Mesenchymal stem cell (in vitro differentiated cells and primary cell): ENCODE data around the gene TP53BP2.
A peak's percentile ranks its signal among the peaks of the same experiment; 100 is the strongest.
"Not testable (repeated sequence)": the region's sequence is repeated elsewhere in the genome, so short reads cannot be mapped to it uniquely, and the experiment has no call there.

Experiments used
- DNase-seq: peaks from one replicate; pipeline ENCODE4 v3.0.0-alpha.2; 2013
- H2AFZ ChIP-seq: one replicate; pipeline ENCODE4 v1.6.1; 2013; ENCODE audit warnings: low read depth, mild to moderate bottlenecking, control low read depth, inconsistent platforms, low read length, moderate library complexity
- H2AK5ac ChIP-seq: 2 replicates; pipeline ENCODE4 v1.6.1; 2013; ENCODE audit warnings: low read length, moderate library complexity, mild to moderate bottlenecking, inconsistent platforms; ENCODE audit not compliant: severe bottlenecking
- H2BK120ac ChIP-seq: one replicate; pipeline ENCODE4 v1.6.1; 2013; ENCODE audit warnings: low read depth, mild to moderate bottlenecking, inconsistent platforms, low read length, moderate library complexity
- H2BK12ac ChIP-seq, 2 experiments: one replicate each; pipeline ENCODE4 v1.6.1; 2013; ENCODE audit warnings: inconsistent platforms in 2 of 2, low read length in 2 of 2, mild to moderate bottlenecking in 2 of 2, moderate library complexity in 2 of 2, control low read depth in 1 of 2
- H2BK15ac ChIP-seq: one replicate; pipeline ENCODE4 v1.6.1; 2013; ENCODE audit warnings: mild to moderate bottlenecking, low read depth, inconsistent platforms; ENCODE audit not compliant: poor library complexity, severe bottlenecking
- H2BK5ac ChIP-seq: 2 replicates; pipeline ENCODE4 v1.6.1; 2013; ENCODE audit warnings: low read depth, mild to moderate bottlenecking, low read length, control low read depth, inconsistent platforms; ENCODE audit not compliant: poor library complexity, severe bottlenecking
- H3K14ac ChIP-seq, 2 experiments: one replicate each; pipeline ENCODE4 v1.6.1; 2013; ENCODE audit warnings: inconsistent platforms in 2 of 2, low read length in 2 of 2, control low read depth in 1 of 2, mild to moderate bottlenecking in 1 of 2, moderate library complexity in 1 of 2
- H3K18ac ChIP-seq, 2 experiments: one replicate each; pipeline ENCODE4 v1.6.1; 2013; ENCODE audit warnings: inconsistent platforms in 2 of 2, low read length in 2 of 2, control low read depth in 1 of 2, low read depth in 1 of 2, mild to moderate bottlenecking in 1 of 2
- H3K23ac ChIP-seq, 2 experiments: one replicate each; pipeline ENCODE4 v1.6.1; 2013; ENCODE audit warnings: inconsistent platforms in 2 of 2, low read length in 2 of 2, mild to moderate bottlenecking in 2 of 2, moderate library complexity in 2 of 2, control low read depth in 1 of 2
- H3K27ac ChIP-seq: 2 replicates; pipeline ENCODE4 v1.5.1; 2013; ENCODE audit warnings: mild to moderate bottlenecking, moderate library complexity, low read length, control low read depth, inconsistent platforms; ENCODE audit not compliant: poor library complexity, severe bottlenecking
- H3K27me3 ChIP-seq, 2 experiments: 2 replicates each; pipeline versions ENCODE4 v1.6.1 to v1.7.0; 2013; ENCODE audit warnings: low read length in 2 of 2, mild to moderate bottlenecking in 2 of 2, moderate library complexity in 2 of 2, control low read depth in 1 of 2, inconsistent platforms in 1 of 2; ENCODE audit not compliant: control insufficient read depth in 1 of 2, insufficient read depth in 1 of 2
- H3K36me3 ChIP-seq, 2 experiments: 2 replicates each; pipeline versions ENCODE4 v1.6.1 to v1.7.0; 2013; ENCODE audit warnings: low read length in 2 of 2, control low read depth in 1 of 2, inconsistent platforms in 1 of 2, low read depth in 1 of 2, mild to moderate bottlenecking in 1 of 2; ENCODE audit not compliant: insufficient read depth in 2 of 2, control insufficient read depth in 1 of 2
- H3K4ac ChIP-seq, 2 experiments: one replicate each; pipeline ENCODE4 v1.6.1; 2013; ENCODE audit warnings: inconsistent platforms in 2 of 2, low read length in 2 of 2, mild to moderate bottlenecking in 2 of 2, moderate library complexity in 2 of 2, control low read depth in 1 of 2, low read depth in 1 of 2
- H3K4me1 ChIP-seq: 2 replicates; pipeline ENCODE4 v1.6.1; 2013; ENCODE audit warnings: low read depth, low read length, control low read depth; ENCODE audit not compliant: control insufficient read depth, insufficient read depth
- H3K4me2 ChIP-seq: 2 replicates; pipeline ENCODE4 v1.6.1; 2013; ENCODE audit warnings: low read length, mild to moderate bottlenecking, inconsistent platforms; ENCODE audit not compliant: poor library complexity, severe bottlenecking
- H3K4me3 ChIP-seq, 2 experiments: 2 replicates each; pipeline versions ENCODE4 v1.5.1 to v1.7.0; 2013; ENCODE audit warnings: low read length in 2 of 2, mild to moderate bottlenecking in 2 of 2, control low read depth in 1 of 2, low read depth in 1 of 2; ENCODE audit not compliant: insufficient read depth in 1 of 2
- H3K79me1 ChIP-seq: replicated peaks from 2 replicates; pipeline ENCODE4 v1.6.1; 2013; ENCODE audit warnings: mild to moderate bottlenecking, control low read depth, low read length, inconsistent platforms; ENCODE audit not compliant: poor library complexity, severe bottlenecking
- H3K9ac ChIP-seq: 2 replicates; pipeline ENCODE4 v1.7.0; 2013; ENCODE audit warnings: mild to moderate bottlenecking, low read length, moderate library complexity
- H3K9me3 ChIP-seq: 2 replicates; pipeline ENCODE4 v1.7.0; 2013; ENCODE audit warnings: mild to moderate bottlenecking, low read length; ENCODE audit not compliant: control insufficient read depth
- H4K8ac ChIP-seq: one replicate; pipeline ENCODE4 v1.6.1; 2013; ENCODE audit warnings: inconsistent platforms, mild to moderate bottlenecking, low read length, moderate library complexity
- H4K91ac ChIP-seq: one replicate; pipeline ENCODE4 v1.6.1; 2013; ENCODE audit warnings: mild to moderate bottlenecking, low read length, inconsistent platforms
- WGBS: methylation state at CpG from one replicate; pipeline ENCODE4 v1.1.7; 2013; ENCODE audit warnings: mixed read lengths; 5-methylcytosine and 5-hydroxymethylcytosine counted together

Gene TP53BP2

DNA sequence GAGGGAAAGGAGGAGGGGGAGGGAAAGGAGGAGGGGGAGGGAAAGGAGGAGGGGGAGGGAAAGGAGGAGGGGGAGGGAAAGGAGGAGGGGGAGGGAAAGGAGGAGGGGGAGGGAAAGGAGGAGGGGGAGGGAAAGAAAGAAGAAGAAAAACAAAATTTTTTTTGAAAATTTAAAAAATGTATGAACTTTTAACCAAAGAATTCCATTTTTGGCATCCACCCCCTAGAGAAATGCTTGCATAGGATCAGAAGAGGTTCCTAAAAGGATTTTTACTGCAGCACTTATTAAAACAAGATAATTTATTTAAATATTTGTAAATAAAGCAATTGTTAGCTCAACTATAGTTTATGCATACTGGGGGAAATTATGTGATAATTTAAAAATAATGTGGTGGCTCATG is 28.5 kb downstream of the TP53BP2 start:
- not testable (repeated sequence) for H2AFZ ChIP-seq, H3K23ac ChIP-seq, H3K9ac ChIP-seq, H2BK12ac ChIP-seq, H3K4me1 ChIP-seq, H3K4me2 ChIP-seq, H3K14ac ChIP-seq, H3K4ac ChIP-seq, H2BK5ac ChIP-seq, H2BK15ac ChIP-seq, H3K18ac ChIP-seq, DNase-seq, H2BK120ac ChIP-seq, H4K8ac ChIP-seq, H3K9me3 ChIP-seq, H3K27ac ChIP-seq, H2AK5ac ChIP-seq, H3K27me3 ChIP-seq, H4K91ac ChIP-seq, H3K4me3 ChIP-seq
- H3K79me1 ChIP-seq: peaks cover 14% of the 10 kb centered on the region
- peaks cover 22 to 26% of the 10 kb centered on the region in 2 experiments for H3K36me3 ChIP-seq

DNA sequence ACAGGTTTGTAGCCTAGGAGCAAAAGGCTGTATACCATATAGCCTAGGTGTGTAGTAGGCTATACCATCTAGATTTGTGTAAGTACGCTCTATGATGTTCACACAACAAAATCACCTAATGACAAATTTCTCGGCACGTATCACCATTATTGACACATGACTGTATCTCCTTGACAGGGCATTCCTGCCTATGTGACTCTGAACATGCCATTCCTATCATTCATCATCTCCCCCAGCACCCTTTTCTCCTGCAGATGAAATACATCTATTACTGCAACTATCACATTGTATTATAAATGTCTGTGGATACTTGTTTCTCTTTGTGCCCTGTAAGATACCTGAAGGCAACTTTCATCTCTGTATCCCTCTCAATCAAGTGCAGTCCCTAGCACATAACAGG is 29.9 kb downstream of the TP53BP2 start:
- Histone ChIP-seq H2BK15ac (no peak overlapping the region), H2BK120ac (no peak overlapping the region), H3K4me2 (no peak overlapping the region), H3K18ac (no peak overlapping the region), H2BK5ac (no peak overlapping the region), H3K36me3 (peaks cover 20 to 31% of the 10 kb centered on the region in 2 experiments), H3K9ac (no peak overlapping the region), H3K79me1 (peaks cover 12% of the 10 kb centered on the region), H2AK5ac (no peak overlapping the region), H2AFZ (no peak overlapping the region), H4K8ac (no peak overlapping the region), H3K27ac (no peak overlapping the region), H4K91ac (no peak overlapping the region), H3K23ac (no peak overlapping the region), H3K4me3 (no peak overlapping the region), H3K9me3 (no peaks in the 10 kb centered on the region), H3K4ac (no peak overlapping the region), H3K14ac (no peak overlapping the region), H3K4me1 (peaks cover 4% of the 10 kb centered on the region), H3K27me3 (no peaks in the 10 kb centered on the region), H2BK12ac (no peak overlapping the region)
- 61% methylated on average over 3 of the region's 3 CpGs for WGBS
- peak; percentile 18 for DNase-seq

DNA sequence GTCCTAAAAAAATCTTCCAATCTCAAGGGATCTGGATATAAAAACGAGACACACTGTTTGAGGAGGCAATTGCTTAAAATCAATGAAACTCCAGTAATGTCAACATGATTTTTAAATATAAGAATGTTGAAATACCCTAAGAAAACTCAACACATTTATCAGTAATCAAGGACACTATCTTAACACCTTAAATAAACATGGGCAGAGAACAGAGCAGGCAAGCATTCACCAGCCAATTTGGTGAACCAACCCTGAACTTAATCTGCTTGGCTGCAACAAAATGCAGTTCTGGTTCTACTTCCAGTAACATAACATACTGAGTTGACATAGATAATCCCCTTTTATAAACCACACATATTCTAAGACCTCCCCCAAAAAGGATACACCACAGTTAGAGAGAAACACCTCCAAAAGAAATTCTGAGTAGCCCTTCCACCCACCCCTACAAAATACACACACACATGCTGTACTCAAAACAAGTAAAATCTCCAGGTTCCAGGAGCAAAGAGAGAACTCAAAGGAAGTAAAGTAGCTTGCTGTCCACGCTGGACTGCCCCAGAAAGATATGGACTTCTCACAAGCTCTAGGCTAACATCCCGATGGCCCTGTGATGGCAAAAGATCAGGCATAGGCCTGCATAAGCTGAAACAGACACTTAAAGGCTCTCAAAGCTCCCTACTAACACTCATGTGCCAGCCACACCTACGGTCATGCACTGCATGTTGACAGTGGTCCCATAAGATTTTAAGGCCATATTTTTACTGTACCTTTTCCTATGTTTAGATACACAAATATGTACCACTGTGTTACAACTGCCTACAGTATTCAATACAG is 30.5 kb downstream of the TP53BP2 start:
- Histone ChIP-seq H2BK5ac (no peak overlapping the region), H3K9me3 (no peaks in the 10 kb centered on the region), H3K18ac (no peak overlapping the region), H3K27me3 (no peaks in the 10 kb centered on the region), H2BK15ac (peak overlapping the region; percentile 44), H2BK120ac (no peak overlapping the region), H3K4me1 (peaks cover 4% of the 10 kb centered on the region), H3K36me3 (peaks cover 20 to 31% of the 10 kb centered on the region in 2 experiments), H3K9ac (no peak overlapping the region), H3K4me3 (no peak overlapping the region), H4K8ac (no peak overlapping the region), H2BK12ac (no peak overlapping the region), H3K14ac (no peak overlapping the region), H3K27ac (peak overlapping the region; percentile 10), H2AFZ (no peak overlapping the region), H3K79me1 (peaks cover 12% of the 10 kb centered on the region), H4K91ac (no peak overlapping the region), H2AK5ac (no peak overlapping the region), H3K4ac (no peak overlapping the region), H3K23ac (no peak overlapping the region), H3K4me2 (no peak overlapping the region)
- no peak for DNase-seq
- WGBS: 88% methylated on average over 3 of the region's 4 CpGs

DNA sequence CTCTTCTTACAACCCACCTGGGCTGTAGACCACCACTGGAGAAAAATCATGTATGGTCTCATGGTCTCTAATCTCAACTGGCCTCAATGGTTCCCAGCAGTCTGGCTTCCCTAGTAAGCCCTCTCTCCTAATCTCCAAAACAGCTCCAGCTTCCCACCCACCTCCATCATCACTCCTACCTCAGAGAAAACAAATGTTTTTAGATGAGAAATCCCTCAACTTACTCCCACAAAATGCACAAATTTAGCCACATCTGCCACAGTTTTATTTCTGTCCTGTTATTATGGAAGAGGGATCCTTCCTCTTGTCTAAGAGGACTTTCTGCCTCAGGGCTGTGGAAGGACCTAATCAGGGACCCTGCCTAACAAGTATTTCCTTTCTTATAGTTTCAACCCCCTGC is 32.1 kb downstream of the TP53BP2 start:
- Histone ChIP-seq H3K4ac (no peak overlapping the region), H2BK12ac (no peak overlapping the region), H2AFZ (no peak overlapping the region), H3K14ac (no peak overlapping the region), H3K4me2 (no peak overlapping the region), H2BK5ac (no peak overlapping the region), H4K91ac (no peak overlapping the region), H2BK15ac (no peak overlapping the region), H3K4me3 (no peak overlapping the region), H3K79me1 (peaks cover 12% of the 10 kb centered on the region), H3K18ac (no peak overlapping the region), H3K23ac (no peak overlapping the region), H2BK120ac (no peak overlapping the region), H3K4me1 (peaks cover 6% of the 10 kb centered on the region), H3K9me3 (no peaks in the 10 kb centered on the region), H3K9ac (no peak overlapping the region), H2AK5ac (no peak overlapping the region), H4K8ac (no peak overlapping the region), H3K27ac (no peak overlapping the region), H3K27me3 (no peaks in the 10 kb centered on the region), H3K36me3 (peaks cover 16 to 36% of the 10 kb centered on the region in 2 experiments)
- no peak for DNase-seq
